HG02678 (cell line): ENCODE data around the gene TMEM214.

Experiments used
- ATAC-seq: cut with Tn5 transposase; IDR thresholded peaks from one replicate; pipeline ENCODE4 v1.9.1; 2021; ENCODE audit warnings: mild to moderate bottlenecking, moderate library complexity; ENCODE audit not compliant: unreplicated experiment

TMEM214 gene

GRCh38 chr2:27009716-27010115 lies 23.0 kb upstream of the TMEM214 start:
- no peak for ATAC-seq

GRCh38 chr2:27010139-27010538 lies 22.6 kb upstream of the TMEM214 start:
- no peak for ATAC-seq

- no peak for ATAC-seq
Observed at GRCh38 chr2:27013738-27014137, 19.0 kb upstream of the TMEM214 start.

DNA sequence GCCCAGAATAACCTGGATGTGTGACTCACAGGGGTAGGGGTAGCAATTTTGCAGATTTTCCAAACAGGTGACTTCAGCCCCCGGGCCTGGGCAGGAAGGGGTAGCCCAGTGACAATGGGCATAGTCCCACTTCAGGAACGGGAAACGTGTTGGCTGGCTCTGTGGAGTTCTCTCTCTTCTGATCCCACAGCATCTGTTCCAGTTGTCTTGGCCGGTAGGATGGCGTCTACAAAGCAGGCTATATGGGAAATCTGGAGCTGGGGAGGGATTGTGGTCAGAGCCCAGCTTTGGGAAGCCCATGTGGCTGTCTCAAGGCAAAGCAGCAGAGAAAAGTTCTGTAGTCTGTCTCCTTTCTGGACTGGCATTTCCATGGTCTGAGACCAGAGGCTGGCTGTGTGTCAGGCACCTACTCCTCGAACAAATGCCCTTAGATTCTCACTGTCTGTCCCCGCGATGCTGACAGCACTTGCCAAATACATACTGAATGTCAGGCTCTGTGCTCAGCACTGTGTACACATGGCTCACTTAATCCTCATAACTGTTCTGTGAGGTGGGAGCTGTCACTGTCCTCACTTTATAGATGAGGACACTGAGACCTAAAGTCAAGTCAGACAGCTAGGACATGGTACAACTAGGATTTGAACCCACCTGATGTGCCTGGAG lies 17.9 kb upstream of the TMEM214 start:
- no peak for ATAC-seq

GRCh38 chr2:27016801-27017325 lies 15.9 kb upstream of the TMEM214 start:
- ATAC-seq = no peak

DNA sequence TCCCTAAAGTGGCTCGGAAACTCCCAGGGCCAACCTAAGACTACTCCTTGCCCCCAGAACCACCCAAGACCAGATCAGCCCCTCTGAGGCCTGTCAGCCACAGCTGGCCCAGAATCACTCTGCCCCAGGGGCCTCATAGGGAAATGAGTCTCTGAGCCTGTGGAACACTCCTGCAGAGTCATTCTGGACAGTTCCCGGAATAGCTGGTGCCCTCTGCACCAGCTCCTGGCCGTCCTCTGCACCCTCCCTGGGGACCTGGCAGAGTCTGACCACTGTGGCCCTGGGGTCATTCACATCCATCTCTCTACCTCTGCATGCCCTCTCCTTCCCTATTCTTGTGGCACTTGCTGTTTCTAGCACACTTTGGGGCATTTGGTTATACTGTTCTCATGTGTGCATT lies 14.6 kb upstream of the TMEM214 start:
- no peak for ATAC-seq

DNA sequence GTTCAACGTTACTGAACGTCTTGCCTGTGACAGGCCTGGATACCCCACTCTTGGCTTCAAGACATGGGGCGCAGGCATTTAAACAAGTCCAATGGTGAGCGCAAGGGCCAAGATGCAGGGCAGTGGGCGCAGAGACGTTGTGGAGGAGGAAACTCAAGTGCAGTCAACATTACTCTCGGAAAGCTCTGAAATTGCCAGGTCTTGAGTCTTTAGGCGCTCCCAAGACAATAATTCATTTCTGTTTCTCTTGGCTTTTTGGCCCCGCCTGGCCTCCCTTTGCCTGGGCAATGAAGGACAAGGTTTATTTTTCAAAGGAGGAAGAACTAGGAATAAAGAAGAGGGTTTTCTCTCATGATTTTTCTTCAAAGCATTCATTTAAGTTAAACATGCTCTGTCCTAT lies 13.3 kb upstream of the TMEM214 start:
- ATAC-seq = no peak

GRCh38 chr2:27019931-27020855 lies 12.6 kb upstream of the TMEM214 start:
- no peak for ATAC-seq

GRCh38 chr2:27021253-27022049 lies 11.3 kb upstream of the TMEM214 start:
- ATAC-seq = no peak

DNA sequence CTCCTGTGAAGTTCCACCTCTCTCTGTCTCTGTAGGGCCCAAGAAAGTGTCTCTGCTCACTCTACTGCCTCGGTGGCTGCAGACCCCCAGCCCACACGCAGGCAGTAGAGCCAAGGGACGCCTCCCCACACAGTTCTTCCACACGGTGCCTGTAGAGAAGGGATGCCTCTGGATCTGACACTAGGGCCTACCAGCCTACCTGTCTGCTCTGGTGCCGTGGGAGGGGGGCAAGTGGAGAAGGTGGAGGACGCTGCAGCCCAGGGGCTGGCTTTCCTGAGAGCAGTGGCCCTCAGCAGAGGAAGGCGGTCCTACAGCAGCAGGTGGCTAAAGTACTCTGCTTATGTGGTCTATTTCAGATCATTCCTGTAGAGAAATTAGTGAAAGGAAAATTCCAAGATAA lies 9.0 kb upstream of the TMEM214 start:
- no peak for ATAC-seq

DNA sequence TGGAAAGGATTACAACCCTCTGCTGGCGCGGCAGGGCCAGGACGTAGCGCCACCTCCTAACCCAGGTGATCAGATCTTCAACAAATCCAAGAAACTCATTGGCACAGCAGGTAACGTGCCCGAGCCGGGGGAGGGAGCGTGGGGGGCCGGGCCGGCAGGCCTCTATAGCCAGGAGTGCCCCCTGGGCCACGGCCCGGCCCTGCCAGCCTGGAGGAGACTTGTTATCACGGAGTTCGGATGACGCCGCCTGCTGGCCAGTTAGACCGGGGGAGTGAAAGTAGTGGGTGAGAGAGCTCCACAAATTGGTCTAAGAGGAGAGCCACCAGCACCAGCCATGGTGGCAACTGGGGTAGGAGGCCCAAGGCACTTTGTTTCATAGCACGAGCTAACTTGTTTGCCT lies 8.6 kb upstream of the TMEM214 start:
- ATAC-seq = no peak

DNA sequence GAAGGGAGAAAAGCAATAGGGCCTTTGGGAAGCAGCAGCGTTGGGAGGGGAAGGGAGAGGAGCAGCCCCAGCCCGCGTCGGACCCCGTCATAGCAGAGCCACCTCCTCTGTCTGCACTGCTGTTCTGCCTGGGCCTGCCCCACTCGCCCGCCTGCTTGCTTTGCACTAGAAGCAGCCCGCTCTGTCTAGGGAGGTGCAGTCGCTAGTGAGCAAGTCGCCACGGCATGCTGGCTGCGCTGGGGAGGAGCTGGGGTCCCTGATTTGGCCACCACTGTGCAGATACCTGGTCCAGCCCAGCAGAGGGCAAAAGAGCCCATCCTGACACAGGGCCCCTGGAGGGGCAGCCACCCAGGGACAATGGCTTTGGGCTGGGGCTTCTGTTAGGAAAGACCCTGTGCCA lies 8.0 kb upstream of the TMEM214 start:
- no peak for ATAC-seq

DNA sequence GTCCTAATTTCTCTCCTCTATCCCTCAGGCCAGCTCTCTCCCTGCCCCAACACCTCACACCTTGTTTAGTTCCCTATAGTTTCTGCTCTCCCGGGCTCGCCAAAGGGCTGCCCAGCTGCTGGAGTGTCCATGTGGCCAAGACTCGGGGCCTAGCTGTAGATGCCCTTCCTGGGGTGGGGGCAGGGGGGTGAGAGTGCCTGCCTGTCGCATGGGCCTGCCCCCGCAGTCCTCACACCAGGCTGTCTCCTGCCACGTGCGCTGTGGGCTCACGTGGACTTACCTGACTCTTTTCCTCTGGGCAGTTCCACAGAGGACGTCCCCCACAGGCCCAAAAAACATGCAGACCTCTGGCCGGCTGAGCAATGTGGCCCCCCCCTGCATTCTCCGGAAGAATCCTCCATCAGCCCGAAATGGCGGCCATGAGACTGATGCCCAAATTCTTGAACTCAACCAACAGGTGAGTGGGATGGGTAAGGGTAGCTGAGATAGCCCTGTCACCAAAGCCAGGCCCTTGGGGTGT lies 7.4 kb upstream of the TMEM214 start:
- no peak for ATAC-seq

- no peak for ATAC-seq
Observed at GRCh38 chr2:27025861-27026851, 6.6 kb upstream of the TMEM214 start.

DNA sequence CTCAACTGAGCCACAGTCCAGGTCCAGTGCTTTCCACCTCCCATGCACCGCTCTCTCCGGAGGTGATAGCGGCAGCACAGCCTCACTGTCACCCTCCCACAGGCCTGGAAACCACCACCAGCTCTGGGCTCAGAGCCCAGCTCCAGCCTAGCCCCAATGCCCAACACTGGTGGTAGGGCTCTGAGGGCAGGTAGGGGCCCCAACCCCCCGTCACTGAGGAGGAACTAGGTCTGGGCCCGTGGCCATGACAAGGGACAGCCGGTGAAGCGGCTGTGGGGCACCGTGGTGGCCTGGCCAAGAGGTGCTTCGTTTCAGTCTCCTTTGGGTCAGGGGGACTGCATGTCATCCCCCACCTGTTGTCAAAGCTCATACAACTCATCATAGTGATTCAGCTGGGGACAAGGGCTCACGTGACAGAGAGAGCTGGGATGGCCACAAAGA lies 5.5 kb upstream of the TMEM214 start:
- ATAC-seq = no peak

DNA sequence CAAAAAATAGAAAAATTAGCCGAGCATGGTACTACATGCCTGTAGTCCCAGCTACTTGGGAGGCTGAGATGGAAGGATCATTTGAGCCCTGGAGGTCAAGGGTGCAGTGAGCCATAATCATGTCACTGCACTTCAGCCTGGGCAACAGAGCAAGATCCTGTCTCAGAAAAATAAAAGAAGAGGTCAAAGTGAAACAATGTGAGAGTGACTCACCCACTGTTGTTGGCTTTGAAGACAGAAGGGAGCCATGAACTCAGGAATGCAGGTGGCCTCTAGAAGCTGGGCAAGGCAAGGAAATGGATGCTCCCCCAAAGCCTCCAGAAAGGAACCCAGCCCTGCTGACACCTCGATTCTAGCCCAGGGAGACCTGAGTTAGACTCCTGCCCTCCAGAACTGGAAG lies 3.7 kb upstream of the TMEM214 start:
- ATAC-seq = no peak

- ATAC-seq = no peak
Observed at GRCh38 chr2:27033253-27033852, 588 bp downstream of the TMEM214 start.

DNA sequence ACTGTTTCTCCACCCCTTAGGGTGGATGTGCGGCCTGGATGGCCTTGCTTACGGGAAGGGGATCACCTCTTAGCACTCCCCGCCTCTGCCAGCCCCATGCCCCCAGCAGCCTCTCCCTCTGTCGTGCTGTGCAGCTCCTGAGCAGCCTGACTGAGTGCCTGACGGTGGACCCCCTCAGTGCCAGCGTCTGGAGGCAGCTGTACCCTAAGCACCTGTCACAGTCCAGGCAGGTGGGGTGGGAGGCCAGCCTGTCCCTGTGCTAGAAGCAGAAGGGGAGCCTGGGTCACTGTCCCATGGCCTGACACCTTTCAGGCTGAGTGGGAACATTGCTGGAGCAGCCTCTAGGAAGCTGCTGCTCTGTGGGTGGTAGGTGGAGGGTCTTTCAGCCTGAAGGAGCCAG lies 5.2 kb downstream of the TMEM214 start:
- ATAC-seq = no peak

DNA sequence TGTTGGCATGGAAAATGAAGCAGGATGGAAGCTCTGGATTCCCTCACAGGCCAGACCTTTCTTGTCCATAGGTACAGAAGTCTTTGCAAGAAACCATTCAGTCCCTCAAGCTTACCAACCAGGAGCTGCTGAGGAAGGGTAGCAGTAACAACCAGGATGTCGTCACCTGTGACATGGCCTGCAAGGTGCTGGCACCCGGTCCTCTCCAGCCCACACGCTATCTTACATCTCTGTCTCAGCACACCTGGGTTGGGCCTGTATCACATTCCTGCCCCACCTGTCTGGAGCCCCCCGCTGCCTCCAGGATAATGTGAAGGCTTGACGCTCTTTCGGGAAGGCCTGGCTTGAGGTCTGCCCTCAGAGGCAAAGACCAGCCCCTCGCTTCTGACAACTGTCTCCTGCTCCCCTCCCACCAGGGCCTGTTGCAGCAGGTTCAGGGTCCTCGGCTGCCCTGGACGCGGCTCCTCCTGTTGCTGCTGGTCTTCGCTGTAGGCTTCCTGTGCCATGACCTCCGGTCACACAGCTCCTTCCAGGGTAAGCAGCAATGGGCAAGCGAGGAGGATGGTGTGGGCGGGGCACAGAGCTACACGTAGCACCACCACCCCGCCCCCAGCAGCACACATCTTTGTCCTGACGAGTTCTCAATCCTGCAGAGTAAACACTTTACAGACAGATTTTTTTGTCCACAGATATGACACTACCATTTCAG lies 6.0 kb downstream of the TMEM214 start:
- ATAC-seq = no peak
